MM.1S (cell line): ENCODE data around the gene TSPOAP1.
A peak's percentile ranks its signal among the peaks of the same experiment; 100 is the strongest.

Experiments
- DNase-seq: peaks from one replicate; pipeline ENCODE4 v3.0.0-alpha.2; 2015
- H2AFZ ChIP-seq: fragments of 300-600 bp; sonication (generic); 2 replicates; pipeline ENCODE4 v1.6.0; 2016; ENCODE audit warnings: antibody characterized with exemption, low read length
- H3F3A ChIP-seq: fragments of 300-600 bp; sonication (generic); 2 replicates; pipeline ENCODE4 v1.6.1; 2016; ENCODE audit warnings: mild to moderate bottlenecking, antibody characterized with exemption, low read length, moderate library complexity, mixed read lengths; ENCODE audit not compliant: insufficient read depth
- H3K27ac ChIP-seq: fragments of 300-600 bp; sonication (generic); 2 replicates; pipeline ENCODE4 v1.5.1; 2016; ENCODE audit warnings: mild to moderate bottlenecking, low read length
- H3K27me3 ChIP-seq: fragments of 300-600 bp; sonication (generic); replicated peaks from 2 replicates; pipeline ENCODE4 v1.6.0; 2016; ENCODE audit warnings: low read length; ENCODE audit not compliant: insufficient read depth
- H3K36me3 ChIP-seq: fragments of 300-600 bp; sonication (generic); replicated peaks from 2 replicates; pipeline ENCODE4 v1.6.1; 2016; ENCODE audit warnings: mild to moderate bottlenecking, low read length, mixed read lengths; ENCODE audit not compliant: insufficient read depth
- H3K4me1 ChIP-seq: fragments of 300-600 bp; sonication (generic); 2 replicates; pipeline ENCODE4 v1.6.1; 2016; ENCODE audit warnings: low read length, mixed read lengths
- H3K4me2 ChIP-seq: fragments of 300-600 bp; sonication (generic); 2 replicates; pipeline ENCODE4 v1.6.0; 2016; ENCODE audit warnings: low read depth, low read length
- H3K4me3 ChIP-seq: fragments of 300-600 bp; sonication (generic); 2 replicates; pipeline ENCODE4 v1.5.1; 2016; ENCODE audit warnings: low read length, mixed read lengths
- H3K79me2 ChIP-seq: fragments of 300-600 bp; sonication (generic); 2 replicates; pipeline ENCODE4 v1.6.1; 2016; ENCODE audit warnings: mixed run types, low read length, mixed read lengths
- H3K9ac ChIP-seq: fragments of 300-600 bp; sonication (generic); 2 replicates; pipeline ENCODE4 v1.6.1; 2016; ENCODE audit warnings: low read length, mixed read lengths
- H3K9me2 ChIP-seq: fragments of 300-600 bp; sonication (generic); replicated peaks from 2 replicates; pipeline ENCODE4 v1.6.1; 2016; ENCODE audit warnings: mild to moderate bottlenecking, low read length, mixed read lengths; ENCODE audit not compliant: insufficient read depth
- H3K9me3 ChIP-seq: fragments of 300-600 bp; sonication (generic); replicated peaks from 2 replicates; pipeline ENCODE4 v1.6.1; 2016; ENCODE audit warnings: mild to moderate bottlenecking, low read length, mixed read lengths; ENCODE audit not compliant: insufficient read depth
- H4K20me1 ChIP-seq: fragments of 300-600 bp; sonication (generic); 2 replicates; pipeline ENCODE4 v1.6.1; 2016; ENCODE audit warnings: mild to moderate bottlenecking, low read length, moderate library complexity, mixed read lengths; ENCODE audit not compliant: insufficient read depth
- EZH2 ChIP-seq: fragments of 300-600 bp; sonication (generic); optimal IDR thresholded peaks from 2 replicates; pipeline ENCODE3; 2017; ENCODE audit warnings: low read depth, mild to moderate bottlenecking, antibody characterized with exemption, low read length, mixed read lengths
- EZH2phosphoT487 ChIP-seq: fragments of 300-600 bp; sonication (generic); IDR thresholded peaks from 2 replicates; pipeline ENCODE4 v1.6.1; 2018; ENCODE audit warnings: antibody characterized with exemption, low read length
- TF ChIP-seq, protein P1 (sequence below): fragments of 300-600 bp; sonication (generic); IDR thresholded peaks from 2 replicates; pipeline ENCODE4 v1.5.1; 2016; ENCODE audit warnings: antibody characterized with exemption, low read length, mixed read lengths

The TSPOAP1 gene

DNA sequence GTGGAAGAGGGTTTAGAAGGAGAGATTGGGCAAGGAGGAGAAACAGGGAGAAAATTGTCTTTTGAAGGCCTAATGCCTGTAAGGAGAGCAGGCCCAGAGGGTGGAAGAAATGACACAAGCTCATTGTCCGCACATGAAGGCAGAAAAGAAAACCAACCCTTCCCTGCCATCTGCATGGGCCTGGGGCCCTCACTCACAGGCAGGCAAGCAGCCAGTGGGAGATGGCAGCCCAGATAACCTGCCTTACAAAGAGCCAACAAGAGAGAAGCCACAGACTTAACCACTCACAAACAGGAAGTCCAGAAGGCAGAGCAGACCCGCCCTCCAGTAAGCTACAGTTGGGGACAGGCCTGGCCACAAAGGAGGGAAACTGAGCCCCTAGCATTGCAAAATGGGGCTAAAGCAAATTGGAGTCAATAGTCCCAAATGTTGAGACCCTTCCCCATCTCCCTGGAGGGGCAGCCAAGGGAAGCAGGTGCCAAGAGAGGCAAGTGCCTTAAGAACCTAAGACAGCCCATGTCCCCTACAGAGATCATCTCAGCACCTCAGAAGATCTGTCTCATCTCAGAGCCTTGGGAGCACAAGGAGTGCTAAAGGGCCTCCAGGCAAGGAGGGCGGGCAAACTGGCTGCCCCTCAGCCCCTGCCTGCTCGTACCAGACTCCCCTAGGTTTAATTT lies 7.3 kb upstream of the TSPOAP1 start:
- TF ChIP-seq EZH2 (no peak), EZH2phosphoT487 (no peak)
- TF ChIP-seq, protein P1, sequence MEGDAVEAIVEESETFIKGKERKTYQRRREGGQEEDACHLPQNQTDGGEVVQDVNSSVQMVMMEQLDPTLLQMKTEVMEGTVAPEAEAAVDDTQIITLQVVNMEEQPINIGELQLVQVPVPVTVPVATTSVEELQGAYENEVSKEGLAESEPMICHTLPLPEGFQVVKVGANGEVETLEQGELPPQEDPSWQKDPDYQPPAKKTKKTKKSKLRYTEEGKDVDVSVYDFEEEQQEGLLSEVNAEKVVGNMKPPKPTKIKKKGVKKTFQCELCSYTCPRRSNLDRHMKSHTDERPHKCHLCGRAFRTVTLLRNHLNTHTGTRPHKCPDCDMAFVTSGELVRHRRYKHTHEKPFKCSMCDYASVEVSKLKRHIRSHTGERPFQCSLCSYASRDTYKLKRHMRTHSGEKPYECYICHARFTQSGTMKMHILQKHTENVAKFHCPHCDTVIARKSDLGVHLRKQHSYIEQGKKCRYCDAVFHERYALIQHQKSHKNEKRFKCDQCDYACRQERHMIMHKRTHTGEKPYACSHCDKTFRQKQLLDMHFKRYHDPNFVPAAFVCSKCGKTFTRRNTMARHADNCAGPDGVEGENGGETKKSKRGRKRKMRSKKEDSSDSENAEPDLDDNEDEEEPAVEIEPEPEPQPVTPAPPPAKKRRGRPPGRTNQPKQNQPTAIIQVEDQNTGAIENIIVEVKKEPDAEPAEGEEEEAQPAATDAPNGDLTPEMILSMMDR, result no peak
- H3K79me2 ChIP-seq, result peaks cover 83% of the 10 kb centered on the region
- H3K4me2 ChIP-seq, result peak overlapping the region; percentile 99
- H3K4me1 ChIP-seq, result peaks cover 71% of the 10 kb centered on the region
- peak overlapping the region; percentile 99 for H3K9ac ChIP-seq
- peak overlapping the region; percentile 68 for H3K4me3 ChIP-seq
- no peaks in the 10 kb centered on the region for H3K9me2 ChIP-seq
- H4K20me1 ChIP-seq, result peaks cover 11% of the 10 kb centered on the region; the same call in 1 of the 2 replicates
- no peaks in the 10 kb centered on the region for H3K9me3 ChIP-seq
- H3K27ac ChIP-seq, result peak overlapping the region; percentile 100
- no peak overlapping the region for H2AFZ ChIP-seq
- no peaks in the 10 kb centered on the region for H3K27me3 ChIP-seq
- peaks cover 88% of the 10 kb centered on the region for H3F3A ChIP-seq
- H3K36me3 ChIP-seq, result peaks cover 13% of the 10 kb centered on the region
- peak; percentile 91 for DNase-seq

DNA sequence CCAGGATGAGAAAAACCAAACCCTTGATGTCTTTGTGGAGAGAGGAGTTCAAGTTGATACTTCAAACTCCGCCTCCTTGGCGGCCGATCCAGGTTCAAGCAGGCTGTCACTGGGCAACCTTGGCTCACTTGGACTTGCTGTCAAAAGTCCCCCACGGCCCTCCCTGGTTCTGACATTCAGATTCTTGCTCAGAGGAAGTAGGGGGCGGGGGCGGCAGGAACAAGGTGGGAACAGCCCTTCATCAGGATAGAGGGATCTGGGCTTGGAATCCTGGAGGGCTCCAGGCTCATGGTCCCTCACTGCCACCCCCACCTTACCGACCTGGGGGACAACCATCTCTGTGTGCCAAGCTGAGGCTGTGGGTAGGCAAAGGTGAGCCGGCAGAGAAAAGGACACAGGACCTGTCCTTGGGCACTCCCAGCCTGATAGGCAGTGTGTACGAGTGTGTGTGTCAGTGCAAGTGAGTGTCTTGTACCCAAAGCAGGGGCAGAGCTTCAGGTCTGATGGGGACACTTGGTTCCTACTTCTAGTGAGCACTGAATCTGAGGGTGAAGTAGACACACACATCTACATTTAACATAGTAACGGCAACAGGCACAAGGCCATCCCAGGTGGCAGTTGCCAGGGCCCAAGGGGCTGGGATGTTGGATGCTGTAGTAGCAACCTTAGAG lies 6.6 kb upstream of the TSPOAP1 start:
- H3K4me2 ChIP-seq, result peak overlapping the region; percentile 99
- no peak overlapping the region for H2AFZ ChIP-seq
- DNase-seq, result no peak
- H3K4me1 ChIP-seq, result peaks cover 71% of the 10 kb centered on the region
- H3K79me2 ChIP-seq, result peaks cover 83% of the 10 kb centered on the region
- peaks cover 16% of the 10 kb centered on the region for H3K36me3 ChIP-seq
- peaks cover 95% of the 10 kb centered on the region for H3F3A ChIP-seq
- peaks cover 17% of the 10 kb centered on the region; the same call in 1 of the 2 replicates for H4K20me1 ChIP-seq
- no peaks in the 10 kb centered on the region for H3K9me3 ChIP-seq
- H3K9me2 ChIP-seq, result no peaks in the 10 kb centered on the region
- peak overlapping the region; percentile 99 for H3K9ac ChIP-seq
- H3K4me3 ChIP-seq, result peak overlapping the region; percentile 30
- TF ChIP-seq, protein P1, result no peak
- no peak for TF ChIP-seq EZH2
- no peak for TF ChIP-seq EZH2phosphoT487
- no peaks in the 10 kb centered on the region for H3K27me3 ChIP-seq
- peak overlapping the region; percentile 100 for H3K27ac ChIP-seq

DNA sequence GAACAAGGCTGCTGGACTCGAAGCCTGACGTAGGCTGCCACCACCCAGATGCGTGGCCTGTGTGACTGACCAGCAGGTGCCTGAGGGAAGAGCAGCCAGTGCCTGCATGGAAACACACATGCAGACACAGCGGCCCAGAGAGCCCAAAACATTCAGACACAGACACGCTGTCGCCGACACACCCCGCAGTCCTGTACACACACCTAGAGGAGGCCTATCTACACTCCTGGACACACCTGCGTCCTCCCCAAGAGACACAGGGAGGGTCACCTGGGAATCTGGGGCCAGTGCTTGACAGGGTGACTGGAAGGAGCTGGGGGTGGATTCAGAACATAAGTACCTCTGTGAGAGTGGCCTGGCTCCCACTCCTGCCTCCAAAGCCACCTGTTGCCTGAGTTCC lies 6.1 kb upstream of the TSPOAP1 start:
- Histone ChIP-seq H3K9ac (peak overlapping the region; percentile 99; the same call in 1 of the 2 replicates), H2AFZ (no peak overlapping the region), H3K36me3 (peaks cover 16% of the 10 kb centered on the region), H3K9me2 (no peaks in the 10 kb centered on the region), H3K27ac (peak overlapping the region; percentile 100), H3K9me3 (no peaks in the 10 kb centered on the region), H3K4me1 (peaks cover 71% of the 10 kb centered on the region), H3K27me3 (no peaks in the 10 kb centered on the region), H3K79me2 (peaks cover 79% of the 10 kb centered on the region), H3K4me2 (peak overlapping the region; percentile 99), H3F3A (peaks cover 98% of the 10 kb centered on the region), H3K4me3 (no peak overlapping the region), H4K20me1 (peaks cover 17% of the 10 kb centered on the region; the same call in 1 of the 2 replicates)
- DNase-seq, result no peak
- TF ChIP-seq EZH2phosphoT487 (no peak), EZH2 (no peak)
- TF ChIP-seq, protein P1, result no peak
